ENCODE data around the gene COL27A1. TPM values are rescaled to one million over a fixed set of nuclear protein-coding genes. Genes with fewer than 3 reads are reported as not detected.

The COL27A1 gene
- total and polyA plus RNA-seq, 2 experiments from 2014 or later: 10.5 to 18.0 TPM

DNA sequence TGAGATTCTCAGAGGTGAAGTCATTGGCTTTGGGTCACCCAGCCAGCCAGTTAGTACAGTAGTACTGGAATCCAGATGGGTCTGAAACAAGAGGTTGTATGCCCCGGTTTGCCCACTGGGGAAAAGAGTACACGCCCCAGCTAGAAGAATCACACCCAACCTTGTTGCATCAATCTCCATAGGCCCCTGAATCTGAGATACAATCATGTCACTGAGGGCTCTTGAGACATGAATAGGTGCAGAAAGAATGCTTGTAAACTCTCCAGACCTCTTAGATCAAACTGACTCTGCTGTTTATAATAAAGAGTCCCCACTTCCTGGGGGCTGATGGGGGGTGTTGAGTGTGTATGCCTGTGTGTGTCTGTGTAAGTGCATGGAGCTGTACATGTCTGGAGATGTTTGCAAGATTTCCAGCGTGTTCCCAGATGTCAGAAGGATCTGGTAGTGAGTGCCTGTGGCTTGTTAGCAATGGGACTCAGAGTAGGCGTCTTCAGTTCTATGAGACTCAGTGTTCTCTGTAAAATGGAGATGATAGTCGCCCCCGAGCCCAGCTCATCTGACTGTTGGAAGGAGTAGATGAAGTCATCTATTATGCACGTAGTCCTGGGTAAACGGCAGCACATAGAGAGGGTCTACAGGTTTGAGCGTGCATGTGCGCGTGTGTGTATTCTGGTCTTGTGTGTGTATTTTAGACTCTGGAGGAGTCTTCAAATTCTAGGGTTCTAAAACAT is 48.2 kb downstream of the COL27A1 start (continued):
- TF ChIP-seq, protein P1, sequence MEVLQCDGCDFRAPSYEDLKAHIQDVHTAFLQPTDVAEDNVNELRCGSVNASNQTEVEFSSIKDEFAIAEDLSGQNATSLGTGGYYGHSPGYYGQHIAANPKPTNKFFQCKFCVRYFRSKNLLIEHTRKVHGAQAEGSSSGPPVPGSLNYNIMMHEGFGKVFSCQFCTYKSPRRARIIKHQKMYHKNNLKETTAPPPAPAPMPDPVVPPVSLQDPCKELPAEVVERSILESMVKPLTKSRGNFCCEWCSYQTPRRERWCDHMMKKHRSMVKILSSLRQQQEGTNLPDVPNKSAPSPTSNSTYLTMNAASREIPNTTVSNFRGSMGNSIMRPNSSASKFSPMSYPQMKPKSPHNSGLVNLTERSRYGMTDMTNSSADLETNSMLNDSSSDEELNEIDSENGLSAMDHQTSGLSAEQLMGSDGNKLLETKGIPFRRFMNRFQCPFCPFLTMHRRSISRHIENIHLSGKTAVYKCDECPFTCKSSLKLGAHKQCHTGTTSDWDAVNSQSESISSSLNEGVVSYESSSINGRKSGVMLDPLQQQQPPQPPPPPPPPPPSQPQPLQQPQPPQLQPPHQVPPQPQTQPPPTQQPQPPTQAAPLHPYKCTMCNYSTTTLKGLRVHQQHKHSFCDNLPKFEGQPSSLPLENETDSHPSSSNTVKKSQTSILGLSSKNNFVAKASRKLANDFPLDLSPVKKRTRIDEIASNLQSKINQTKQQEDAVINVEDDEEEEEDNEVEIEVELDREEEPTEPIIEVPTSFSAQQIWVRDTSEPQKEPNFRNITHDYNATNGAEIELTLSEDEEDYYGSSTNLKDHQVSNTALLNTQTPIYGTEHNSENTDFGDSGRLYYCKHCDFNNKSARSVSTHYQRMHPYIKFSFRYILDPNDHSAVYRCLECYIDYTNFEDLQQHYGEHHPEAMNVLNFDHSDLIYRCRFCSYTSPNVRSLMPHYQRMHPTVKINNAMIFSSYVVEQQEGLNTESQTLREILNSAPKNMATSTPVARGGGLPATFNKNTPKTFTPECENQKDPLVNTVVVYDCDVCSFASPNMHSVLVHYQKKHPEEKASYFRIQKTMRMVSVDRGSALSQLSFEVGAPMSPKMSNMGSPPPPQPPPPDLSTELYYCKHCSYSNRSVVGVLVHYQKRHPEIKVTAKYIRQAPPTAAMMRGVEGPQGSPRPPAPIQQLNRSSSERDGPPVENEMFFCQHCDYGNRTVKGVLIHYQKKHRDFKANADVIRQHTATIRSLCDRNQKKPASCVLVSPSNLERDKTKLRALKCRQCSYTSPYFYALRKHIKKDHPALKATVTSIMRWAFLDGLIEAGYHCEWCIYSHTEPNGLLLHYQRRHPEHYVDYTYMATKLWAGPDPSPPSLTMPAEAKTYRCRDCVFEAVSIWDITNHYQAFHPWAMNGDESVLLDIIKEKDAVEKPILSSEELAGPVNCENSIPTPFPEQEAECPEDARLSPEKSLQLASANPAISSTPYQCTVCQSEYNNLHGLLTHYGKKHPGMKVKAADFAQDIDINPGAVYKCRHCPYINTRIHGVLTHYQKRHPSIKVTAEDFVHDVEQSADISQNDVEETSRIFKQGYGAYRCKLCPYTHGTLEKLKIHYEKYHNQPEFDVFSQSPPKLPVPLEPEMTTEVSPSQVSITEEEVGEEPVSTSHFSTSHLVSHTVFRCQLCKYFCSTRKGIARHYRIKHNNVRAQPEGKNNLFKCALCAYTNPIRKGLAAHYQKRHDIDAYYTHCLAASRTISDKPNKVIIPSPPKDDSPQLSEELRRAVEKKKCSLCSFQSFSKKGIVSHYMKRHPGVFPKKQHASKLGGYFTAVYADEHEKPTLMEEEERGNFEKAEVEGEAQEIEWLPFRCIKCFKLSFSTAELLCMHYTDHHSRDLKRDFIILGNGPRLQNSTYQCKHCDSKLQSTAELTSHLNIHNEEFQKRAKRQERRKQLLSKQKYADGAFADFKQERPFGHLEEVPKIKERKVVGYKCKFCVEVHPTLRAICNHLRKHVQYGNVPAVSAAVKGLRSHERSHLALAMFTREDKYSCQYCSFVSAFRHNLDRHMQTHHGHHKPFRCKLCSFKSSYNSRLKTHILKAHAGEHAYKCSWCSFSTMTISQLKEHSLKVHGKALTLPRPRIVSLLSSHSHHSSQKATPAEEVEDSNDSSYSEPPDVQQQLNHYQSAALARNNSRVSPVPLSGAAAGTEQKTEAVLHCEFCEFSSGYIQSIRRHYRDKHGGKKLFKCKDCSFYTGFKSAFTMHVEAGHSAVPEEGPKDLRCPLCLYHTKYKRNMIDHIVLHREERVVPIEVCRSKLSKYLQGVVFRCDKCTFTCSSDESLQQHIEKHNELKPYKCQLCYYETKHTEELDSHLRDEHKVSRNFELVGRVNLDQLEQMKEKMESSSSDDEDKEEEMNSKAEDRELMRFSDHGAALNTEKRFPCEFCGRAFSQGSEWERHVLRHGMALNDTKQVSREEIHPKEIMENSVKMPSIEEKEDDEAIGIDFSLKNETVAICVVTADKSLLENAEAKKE (CRISPR knock-in tag; IDR thresholded peaks at IDR 0.05): no peak
- TF ChIP-seq ZNF331 (CRISPR knock-in tag; IDR thresholded peaks at IDR 0.05; ENCODE audit: low read depth) (no peak), POLR2AphosphoS5 (IDR thresholded peaks at IDR 0.05; ENCODE audit: low read depth) (no peak), EZH2phosphoT487 (IDR thresholded peaks at IDR 0.05; ENCODE audit: unreplicated experiment) (no peak), EZH2 (IDR thresholded peaks at IDR 0.05; ENCODE audit: low read depth, unreplicated experiment) (no peak)
- TF ChIP-seq, protein P2, sequence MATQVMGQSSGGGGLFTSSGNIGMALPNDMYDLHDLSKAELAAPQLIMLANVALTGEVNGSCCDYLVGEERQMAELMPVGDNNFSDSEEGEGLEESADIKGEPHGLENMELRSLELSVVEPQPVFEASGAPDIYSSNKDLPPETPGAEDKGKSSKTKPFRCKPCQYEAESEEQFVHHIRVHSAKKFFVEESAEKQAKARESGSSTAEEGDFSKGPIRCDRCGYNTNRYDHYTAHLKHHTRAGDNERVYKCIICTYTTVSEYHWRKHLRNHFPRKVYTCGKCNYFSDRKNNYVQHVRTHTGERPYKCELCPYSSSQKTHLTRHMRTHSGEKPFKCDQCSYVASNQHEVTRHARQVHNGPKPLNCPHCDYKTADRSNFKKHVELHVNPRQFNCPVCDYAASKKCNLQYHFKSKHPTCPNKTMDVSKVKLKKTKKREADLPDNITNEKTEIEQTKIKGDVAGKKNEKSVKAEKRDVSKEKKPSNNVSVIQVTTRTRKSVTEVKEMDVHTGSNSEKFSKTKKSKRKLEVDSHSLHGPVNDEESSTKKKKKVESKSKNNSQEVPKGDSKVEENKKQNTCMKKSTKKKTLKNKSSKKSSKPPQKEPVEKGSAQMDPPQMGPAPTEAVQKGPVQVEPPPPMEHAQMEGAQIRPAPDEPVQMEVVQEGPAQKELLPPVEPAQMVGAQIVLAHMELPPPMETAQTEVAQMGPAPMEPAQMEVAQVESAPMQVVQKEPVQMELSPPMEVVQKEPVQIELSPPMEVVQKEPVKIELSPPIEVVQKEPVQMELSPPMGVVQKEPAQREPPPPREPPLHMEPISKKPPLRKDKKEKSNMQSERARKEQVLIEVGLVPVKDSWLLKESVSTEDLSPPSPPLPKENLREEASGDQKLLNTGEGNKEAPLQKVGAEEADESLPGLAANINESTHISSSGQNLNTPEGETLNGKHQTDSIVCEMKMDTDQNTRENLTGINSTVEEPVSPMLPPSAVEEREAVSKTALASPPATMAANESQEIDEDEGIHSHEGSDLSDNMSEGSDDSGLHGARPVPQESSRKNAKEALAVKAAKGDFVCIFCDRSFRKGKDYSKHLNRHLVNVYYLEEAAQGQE (IDR thresholded peaks at IDR 0.05; ENCODE audit: unreplicated experiment): no peak

Data from GM23338 (cell line).